Stimulated activated CD8-positive, alpha-beta memory T cell treated with anti-CD3 and anti-CD28 coated beads, Interleukin-12 subunit alpha, Interleukin-12 subunit beta, amount 100 ng/mL, for 4 hours (primary cell): Measurements from ENCODE around the gene STK38L.
"Not testable (repeated sequence)": the region's sequence is repeated elsewhere in the genome, so short reads cannot be mapped to it uniquely, and the experiment has no call there.

Source experiments
- DNase-seq: peaks from one replicate; pipeline ENCODE4 v3.0.0-alpha.2; 2020; ENCODE audit warnings: low read depth

The STK38L gene

GRCh38 chr12:27229367-27229766 is 14.7 kb upstream of the STK38L start:
- DNase-seq: no peak

GRCh38 chr12:27231374-27231773 is 12.7 kb upstream of the STK38L start:
- DNase-seq: not testable (repeated sequence)

GRCh38 chr12:27233814-27234213 is 10.3 kb upstream of the STK38L start:
- no peak for DNase-seq

- no peak for DNase-seq
Measured at GRCh38 chr12:27236498-27236897, 7.6 kb upstream of the STK38L start.

- no peak for DNase-seq
Measured at GRCh38 chr12:27237790-27238771, 6.0 kb upstream of the STK38L start.

GRCh38 chr12:27243006-27243405 is 1.1 kb upstream of the STK38L start:
- DNase-seq: no peak

- no peak for DNase-seq
Measured at GRCh38 chr12:27244689-27245488, 803 bp downstream of the STK38L start.

GRCh38 chr12:27246141-27246540 is 2.1 kb downstream of the STK38L start:
- DNase-seq: no peak

GRCh38 chr12:27246774-27247173 is 2.7 kb downstream of the STK38L start:
- no peak for DNase-seq

GRCh38 chr12:27252934-27253333 is 8.8 kb downstream of the STK38L start:
- DNase-seq: no peak

- no peak for DNase-seq
Measured at GRCh38 chr12:27253347-27253746, 9.3 kb downstream of the STK38L start.

- no peak for DNase-seq
Measured at GRCh38 chr12:27255806-27256205, 11.7 kb downstream of the STK38L start.

GRCh38 chr12:27257104-27257843 is 13.2 kb downstream of the STK38L start:
- no peak for DNase-seq

- no peak for DNase-seq
Measured at GRCh38 chr12:27260746-27261145, 16.7 kb downstream of the STK38L start.

- DNase-seq: no peak
Measured at GRCh38 chr12:27261866-27262265, 17.8 kb downstream of the STK38L start.

GRCh38 chr12:27270148-27270547 is 26.1 kb downstream of the STK38L start:
- no peak for DNase-seq

GRCh38 chr12:27271206-27271605 is 27.1 kb downstream of the STK38L start:
- no peak for DNase-seq

GRCh38 chr12:27272373-27273028 is 28.4 kb downstream of the STK38L start:
- no peak for DNase-seq

GRCh38 chr12:27273114-27273513 is 29.0 kb downstream of the STK38L start:
- no peak for DNase-seq

- DNase-seq: no peak
Measured at GRCh38 chr12:27274706-27275105, 30.6 kb downstream of the STK38L start.

- DNase-seq: no peak
Measured at GRCh38 chr12:27276275-27276674, 32.2 kb downstream of the STK38L start.

- no peak for DNase-seq
Measured at GRCh38 chr12:27277846-27278260, 33.8 kb downstream of the STK38L start.
